HepG2 (cell line): Measurements from ENCODE around the gene GFY. TPM values are rescaled to one million over a fixed set of nuclear protein-coding genes. Genes with fewer than 3 reads are reported as not detected.

Source experiments
- ATAC-seq: fragments of 200-7000 bp; cut with Tn5 transposase; 3 replicates; pipeline ENCODE4 v1.9.1; 2020; ENCODE audit warnings: mild to moderate bottlenecking, moderate library complexity
- BruUV-seq: library from RNA; stranded (reverse); fragments of 400-500 nt; replicated peaks from 2 replicates; lab custom pipeline; 2021; lab: Mats Ljungman, UMichigan
- CTCF ChIA-PET: fragments of 300-600 bp; formaldehyde crosslinking; extraction: SDS; loops from one replicate; lab custom pipeline; 2021; ENCODE audit warnings: low total read pairs, inconsistent platforms, low intra/inter-chr PET ratio; lab: Yijun Ruan, JAX
- POLR2A ChIA-PET: fragments of 350-600 bp; sonication (Branson Sonifier 250); formaldehyde crosslinking; loops from one replicate; lab custom pipeline; 2020; ENCODE audit warnings: antibody characterized with exemption, inconsistent platforms; lab: Yijun Ruan, JAX
- DNase-seq: peaks from one replicate; pipeline ENCODE4 v3.0.0-alpha.2; 2015; ENCODE audit warnings: low spot score
- FAIRE-seq: peaks from 3 replicates; lab custom pipeline; 2011; peaks lifted over from hg19 to GRCh38; lab: Jason Lieb, UNC
- H2AFZ ChIP-seq: one replicate; pipeline ENCODE4 v1.6.1; 2011; ENCODE audit warnings: low read length, inconsistent platforms
- H3K27ac ChIP-seq: fragments of 300-600 bp; 3 replicates; pipeline ENCODE4 v1.8.0; 2011; ENCODE audit warnings: mixed run types, mild to moderate bottlenecking, mixed read lengths, low read length, inconsistent platforms; ENCODE audit not compliant: insufficient read depth; ENCODE audit errors: extremely low read length
- H3K27me3 ChIP-seq, 2 experiments: fragments of 200-600 bp in 1 of 2; 2 replicates in 1 of 2; 3 replicates in 1 of 2; pipeline versions ENCODE4 v1.6.0 to v1.8.0; 2011; ENCODE audit warnings: low read length in 2 of 2, mild to moderate bottlenecking in 2 of 2, moderate library complexity in 2 of 2, inconsistent platforms in 1 of 2; ENCODE audit not compliant: insufficient read depth in 2 of 2, control insufficient read depth in 1 of 2
- H3K36me3 ChIP-seq, 2 experiments: fragments of 200-600 bp in 1 of 2; replicated peaks in 1 of 2; 2 replicates in 1 of 2; 3 replicates in 1 of 2; pipeline versions ENCODE4 v1.5.1 to v1.8.0; 2011; ENCODE audit warnings: low read length in 2 of 2, inconsistent platforms in 1 of 2; ENCODE audit not compliant: insufficient read depth in 2 of 2, control insufficient read depth in 1 of 2
- H3K4me1 ChIP-seq: 2 replicates; pipeline ENCODE4 v1.5.1; 2012; ENCODE audit warnings: low read length, inconsistent platforms; ENCODE audit not compliant: insufficient read depth
- H3K4me2 ChIP-seq: 2 replicates; pipeline ENCODE4 v1.6.0; 2011; ENCODE audit warnings: low read depth, low read length, inconsistent platforms
- H3K4me3 ChIP-seq, 3 experiments: fragments of 200-600 bp in 1 of 3; sonication (generic), shearing (Covaris generic) in 1 of 3; replicated peaks in 1 of 3; 2 replicates each; pipeline ENCODE4 v1.5.1; 2011 to 2016; ENCODE audit warnings: low read length in 3 of 3, inconsistent platforms in 2 of 3, low read depth in 2 of 3, mild to moderate bottlenecking in 2 of 3, control low read depth in 1 of 3, mixed read lengths in 1 of 3; ENCODE audit not compliant: insufficient read depth in 1 of 3
- H3K79me2 ChIP-seq: one replicate; pipeline ENCODE4 v1.6.1; 2011; ENCODE audit warnings: low read length, inconsistent platforms; ENCODE audit not compliant: insufficient read depth
- H3K9ac ChIP-seq: 2 replicates; pipeline ENCODE4 v1.6.0; 2011; ENCODE audit warnings: mild to moderate bottlenecking, low read depth, low read length, inconsistent platforms; ENCODE audit not compliant: insufficient read depth
- H3K9me3 ChIP-seq: 2 replicates; pipeline ENCODE4 v1.5.1; 2012; ENCODE audit warnings: mild to moderate bottlenecking, low read length
- H4K20me1 ChIP-seq: 2 replicates; pipeline ENCODE4 v1.6.0; 2011; ENCODE audit warnings: inconsistent platforms, mild to moderate bottlenecking, low read length, moderate library complexity; ENCODE audit not compliant: insufficient read depth
- GFI1 ChIP-seq: sonication (generic); formaldehyde crosslinking; IDR thresholded peaks from 2 replicates; pipeline ENCODE4 v1.5.0; 2020; ENCODE audit warnings: missing genetic modification reagents, mild to moderate bottlenecking, borderline replicate concordance
- REL ChIP-seq: sonication (generic); formaldehyde crosslinking; conservative IDR thresholded peaks from 2 replicates; pipeline ENCODE4 v1.8.0; 2022; ENCODE audit warnings: mild to moderate bottlenecking, missing genetic modification reagents, moderate library complexity
- REXO4 ChIP-seq: sonication (generic); formaldehyde crosslinking; IDR thresholded peaks from 2 replicates; pipeline ENCODE4 v1.8.0; 2022; ENCODE audit warnings: missing genetic modification reagents, mild to moderate bottlenecking, borderline replicate concordance
- RFXAP ChIP-seq: sonication (generic); formaldehyde crosslinking; IDR thresholded peaks from 2 replicates; pipeline ENCODE4 v1.4.0; 2020; ENCODE audit warnings: missing genetic modification reagents, borderline replicate concordance
- TOE1 ChIP-seq: sonication (generic); formaldehyde crosslinking; IDR thresholded peaks from 2 replicates; pipeline ENCODE4 v1.4.0; 2020; ENCODE audit warnings: mild to moderate bottlenecking, missing genetic modification reagents
- YEATS4 ChIP-seq: sonication (generic); formaldehyde crosslinking; IDR thresholded peaks from 2 replicates; pipeline ENCODE4 v1.4.0; 2020; ENCODE audit warnings: missing genetic modification reagents, borderline replicate concordance
- ZFP41 ChIP-seq: sonication (generic); formaldehyde crosslinking; IDR thresholded peaks from 2 replicates; pipeline ENCODE4 v1.4.0; 2020; ENCODE audit warnings: mild to moderate bottlenecking, missing genetic modification reagents, borderline replicate concordance
- WGBS: methylation state at CpG from one replicate; pipeline ENCODE4 v1.1.6; 2017; ENCODE audit warnings: low lambda C conversion rate; 5-methylcytosine and 5-hydroxymethylcytosine counted together
- in situ Hi-C: cut with HindIII; loops from 2 replicates; pipeline ENCODE4 v1.10.0; 2017; ENCODE audit warnings: low pct_unique_long_range_greater_than_20kb; ENCODE audit not compliant: extremely low pct_ligation_motif_present
- intact Hi-C: fragments of 100-400 bp; cut with micrococcal nuclease; formaldehyde crosslinking; loops from one replicate; pipeline ENCODE4 v1.10.0; 2022; ENCODE audit not compliant: unreplicated experiment
- polyA plus RNA-seq, 8 experiments: library from polyadenylated mRNA; depleted of rRNA in 3 of 8; stranded (reverse) in 7 of 8; unstranded in 1 of 8; fragments of >200 nt; fragmentation: Illumina TruSeq in 4 of 8; extraction: Trizol in 4 of 8; gene quantifications; 2 replicates each; pipeline versions ENCODE4 v1.2.1 to v1.2.3, GENCODE V29; 2011 to 2016; ENCODE audit warnings: low read depth in 4 of 8, missing spikeins in 1 of 8, mixed read lengths in 1 of 8; ENCODE audit not compliant: insufficient read depth in 1 of 8
- total RNA-seq, 5 experiments: library from RNA; depleted of rRNA; stranded (reverse); fragments of >200 nt; fragmentation: Illumina TruSeq; extraction: Trizol; gene quantifications; 2 replicates each; pipeline ENCODE4 v1.2.3, GENCODE V29; 2016; ENCODE audit warnings: low read depth in 1 of 5
- TF ChIP-seq, protein P1 (sequence below): sonication (generic); formaldehyde crosslinking; IDR thresholded peaks from one replicate; pipeline ENCODE4 v1.5.1; 2020; ENCODE audit warnings: mild to moderate bottlenecking, missing genetic modification reagents; ENCODE audit errors: not compliant biosample characterization
- TF ChIP-seq, protein P2 (sequence below): sonication (generic); formaldehyde crosslinking; IDR thresholded peaks from 2 replicates; pipeline ENCODE4 v1.8.1; 2023; ENCODE audit warnings: mild to moderate bottlenecking, missing genetic modification reagents

GFY gene
- total and polyA plus RNA-seq, 2 of the 13 experiments (the other 11 are each of a cell fraction or from before 2014, with no cell fraction given): not detected

DNA sequence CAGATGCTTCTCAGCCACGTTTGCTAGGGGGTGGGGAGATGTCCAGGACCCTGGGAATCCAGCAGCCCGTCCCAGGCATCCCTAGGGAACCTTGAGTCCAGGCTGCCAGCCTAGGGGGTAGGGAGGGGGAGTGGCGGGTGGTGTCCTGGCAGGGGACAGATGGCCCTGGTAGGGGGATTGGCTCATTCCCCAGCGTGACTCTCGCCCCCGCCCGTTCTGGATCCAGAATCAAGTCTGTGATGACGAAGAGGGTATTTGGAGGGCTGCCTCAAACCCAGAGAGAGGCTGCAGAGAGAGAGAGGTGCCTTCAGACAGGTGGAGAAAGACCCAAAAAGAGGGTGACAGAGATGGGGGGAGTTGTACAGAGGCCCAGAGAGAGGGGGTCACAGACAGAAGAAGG lies 12.0 kb downstream of the GFY start:
- WGBS: 4% methylated on average over 8 of the region's 8 CpGs
- CTCF ChIA-PET: no interaction called here
- Histone ChIP-seq H3K36me3 (no peaks in the 10 kb centered on the region), H3K79me2 (no peaks in the 10 kb centered on the region), H3K27me3 (peaks cover 8 to 90% of the 10 kb centered on the region in 2 experiments), H3K9ac (no peak overlapping the region), H4K20me1 (peaks cover 3% of the 10 kb centered on the region; the same call in 1 of the 2 replicates), H3K27ac (no peak overlapping the region), H3K4me2 (no peak overlapping the region), H3K4me3 (no peak overlapping the region), H2AFZ (no peak overlapping the region), H3K9me3 (no peaks in the 10 kb centered on the region), H3K4me1 (peaks cover 9% of the 10 kb centered on the region)
- no TSS peak for BruUV-seq
- ATAC-seq (no peak), FAIRE-seq (no peak), DNase-seq (no peak)
- intact Hi-C loops: no loop called here
- in situ Hi-C loops: no loop called here
- POLR2A ChIA-PET: no interaction called here
- TF ChIP-seq YEATS4 (CRISPR knock-in tag) (no peak), TOE1 (CRISPR knock-in tag) (no peak), REL (no peak), RFXAP (CRISPR knock-in tag) (no peak), REXO4 (CRISPR knock-in tag) (no peak), GFI1 (no peak), ZFP41 (CRISPR knock-in tag) (no peak)
- TF ChIP-seq, protein P1, sequence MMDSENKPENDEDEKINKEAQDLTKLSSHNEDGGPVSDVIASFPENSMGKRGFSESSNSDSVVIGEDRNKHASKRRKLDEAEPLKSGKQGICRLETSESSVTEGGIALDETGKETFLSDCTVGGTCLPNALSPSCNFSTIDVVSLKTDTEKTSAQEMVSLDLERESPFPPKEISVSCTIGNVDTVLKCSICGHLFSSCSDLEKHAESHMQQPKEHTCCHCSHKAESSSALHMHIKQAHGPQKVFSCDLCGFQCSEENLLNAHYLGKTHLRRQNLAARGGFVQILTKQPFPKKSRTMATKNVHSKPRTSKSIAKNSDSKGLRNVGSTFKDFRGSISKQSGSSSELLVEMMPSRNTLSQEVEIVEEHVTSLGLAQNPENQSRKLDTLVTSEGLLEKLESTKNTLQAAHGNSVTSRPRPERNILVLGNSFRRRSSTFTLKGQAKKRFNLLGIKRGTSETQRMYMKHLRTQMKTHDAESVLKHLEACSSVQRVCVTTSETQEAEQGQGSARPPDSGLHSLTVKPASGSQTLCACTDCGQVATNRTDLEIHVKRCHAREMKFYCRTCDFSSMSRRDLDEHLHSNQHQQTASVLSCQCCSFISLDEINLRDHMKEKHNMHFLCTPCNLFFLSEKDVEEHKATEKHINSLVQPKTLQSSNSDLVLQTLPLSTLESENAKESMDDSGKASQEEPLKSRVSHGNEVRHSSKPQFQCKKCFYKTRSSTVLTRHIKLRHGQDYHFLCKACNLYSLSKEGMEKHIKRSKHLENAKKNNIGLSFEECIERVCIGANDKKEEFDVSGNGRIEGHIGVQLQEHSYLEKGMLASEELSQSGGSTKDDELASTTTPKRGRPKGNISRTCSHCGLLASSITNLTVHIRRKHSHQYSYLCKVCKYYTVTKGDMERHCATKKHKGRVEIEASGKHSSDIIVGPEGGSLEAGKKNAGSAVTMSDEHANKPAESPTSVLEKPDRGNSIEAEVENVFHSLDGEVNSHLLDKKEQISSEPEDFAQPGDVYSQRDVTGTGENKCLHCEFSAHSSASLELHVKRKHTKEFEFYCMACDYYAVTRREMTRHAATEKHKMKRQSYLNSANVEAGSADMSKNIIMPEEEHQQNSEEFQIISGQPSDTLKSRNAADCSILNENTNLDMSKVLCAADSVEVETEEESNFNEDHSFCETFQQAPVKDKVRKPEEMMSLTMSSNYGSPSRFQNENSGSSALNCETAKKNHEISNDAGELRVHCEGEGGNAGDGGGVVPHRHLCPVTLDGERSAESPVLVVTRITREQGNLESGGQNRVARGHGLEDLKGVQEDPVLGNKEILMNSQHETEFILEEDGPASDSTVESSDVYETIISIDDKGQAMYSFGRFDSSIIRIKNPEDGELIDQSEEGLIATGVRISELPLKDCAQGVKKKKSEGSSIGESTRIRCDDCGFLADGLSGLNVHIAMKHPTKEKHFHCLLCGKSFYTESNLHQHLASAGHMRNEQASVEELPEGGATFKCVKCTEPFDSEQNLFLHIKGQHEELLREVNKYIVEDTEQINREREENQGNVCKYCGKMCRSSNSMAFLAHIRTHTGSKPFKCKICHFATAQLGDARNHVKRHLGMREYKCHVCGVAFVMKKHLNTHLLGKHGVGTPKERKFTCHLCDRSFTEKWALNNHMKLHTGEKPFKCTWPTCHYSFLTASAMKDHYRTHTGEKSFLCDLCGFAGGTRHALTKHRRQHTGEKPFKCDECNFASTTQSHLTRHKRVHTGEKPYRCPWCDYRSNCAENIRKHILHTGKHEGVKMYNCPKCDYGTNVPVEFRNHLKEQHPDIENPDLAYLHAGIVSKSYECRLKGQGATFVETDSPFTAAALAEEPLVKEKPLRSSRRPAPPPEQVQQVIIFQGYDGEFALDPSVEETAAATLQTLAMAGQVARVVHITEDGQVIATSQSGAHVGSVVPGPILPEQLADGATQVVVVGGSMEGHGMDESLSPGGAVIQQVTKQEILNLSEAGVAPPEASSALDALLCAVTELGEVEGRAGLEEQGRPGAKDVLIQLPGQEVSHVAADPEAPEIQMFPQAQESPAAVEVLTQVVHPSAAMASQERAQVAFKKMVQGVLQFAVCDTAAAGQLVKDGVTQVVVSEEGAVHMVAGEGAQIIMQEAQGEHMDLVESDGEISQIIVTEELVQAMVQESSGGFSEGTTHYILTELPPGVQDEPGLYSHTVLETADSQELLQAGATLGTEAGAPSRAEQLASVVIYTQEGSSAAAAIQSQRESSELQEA: no peak
- TF ChIP-seq, protein P2, sequence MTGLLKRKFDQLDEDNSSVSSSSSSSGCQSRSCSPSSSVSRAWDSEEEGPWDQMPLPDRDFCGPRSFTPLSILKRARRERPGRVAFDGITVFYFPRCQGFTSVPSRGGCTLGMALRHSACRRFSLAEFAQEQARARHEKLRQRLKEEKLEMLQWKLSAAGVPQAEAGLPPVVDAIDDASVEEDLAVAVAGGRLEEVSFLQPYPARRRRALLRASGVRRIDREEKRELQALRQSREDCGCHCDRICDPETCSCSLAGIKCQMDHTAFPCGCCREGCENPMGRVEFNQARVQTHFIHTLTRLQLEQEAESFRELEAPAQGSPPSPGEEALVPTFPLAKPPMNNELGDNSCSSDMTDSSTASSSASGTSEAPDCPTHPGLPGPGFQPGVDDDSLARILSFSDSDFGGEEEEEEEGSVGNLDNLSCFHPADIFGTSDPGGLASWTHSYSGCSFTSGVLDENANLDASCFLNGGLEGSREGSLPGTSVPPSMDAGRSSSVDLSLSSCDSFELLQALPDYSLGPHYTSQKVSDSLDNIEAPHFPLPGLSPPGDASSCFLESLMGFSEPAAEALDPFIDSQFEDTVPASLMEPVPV (CRISPR knock-in tag): no peak
